ENCODE data around the gene NEURL1. TPM values are rescaled to one million over a fixed set of nuclear protein-coding genes. Genes with fewer than 3 reads are reported as not detected.

NEURL1 gene
- total and polyA plus RNA-seq, 10 of the 15 experiments (the other 5 are each of a cell fraction or from before 2014, with no cell fraction given), result 0.02 to 0.05 (median 0.05) TPM; not detected in 6

DNA sequence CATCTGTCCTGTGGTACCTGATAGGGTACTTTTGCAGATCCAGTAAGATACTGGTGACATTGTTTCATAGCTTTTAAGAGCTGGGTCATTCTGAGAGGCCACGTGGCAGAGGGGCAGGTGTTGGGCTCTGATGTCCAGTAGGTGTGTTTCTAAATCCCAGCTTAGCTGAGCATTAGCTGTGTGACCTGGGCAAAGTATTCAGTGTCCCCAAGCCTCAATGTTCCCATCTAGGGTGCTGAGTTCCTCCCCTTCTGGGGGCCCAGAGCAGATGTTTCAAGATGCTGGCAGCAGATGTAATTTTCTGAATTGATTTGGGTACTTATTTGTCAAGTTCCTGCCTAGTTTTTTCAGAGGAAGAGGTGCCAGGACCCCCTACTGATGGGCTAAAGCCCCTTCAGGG is 52.9 kb downstream of the NEURL1 start:
- ChIA-PET CTCF (interaction anchor here (1.0 to 2.5 kb wide), 4 partner anchors 8 to 628 kb away, joined by 3 to 8 read pairs (median 5); partner anchors contain the start of gene CNNM2), SMC1A (ENCODE audit: uncharacterized antibody, unreplicated experiment) (no interaction called here), POLR2A (no interaction called here), RAD21 (ENCODE audit: unreplicated experiment) (no interaction called here)
- no peak for DNase-seq (ENCODE audit: low read depth, low spot score)
- 0% methylated on average over 1 of the region's 1 CpG for WGBS (ENCODE audit: insufficient coverage, insufficient replicate concordance, low lambda C conversion rate, missing lambda C conversion rate)
- H4K20me1 ChIP-seq (ENCODE audit: control insufficient read depth, insufficient read depth), result no peaks in the 10 kb centered on the region
- no peak for ATAC-seq
- H3K9me3 ChIP-seq (replicated peaks; ENCODE audit: control insufficient read depth, insufficient read depth, low read length), result no peaks in the 10 kb centered on the region
- H2AFZ ChIP-seq (ENCODE audit: control insufficient read depth, low read depth, low read length), result no peak overlapping the region
- H3K4me3 ChIP-seq, result no peak overlapping the region
- no TSS peak for BruUV-seq (replicated peaks)
- H3K4me2 ChIP-seq (ENCODE audit: control insufficient read depth, insufficient read depth), result no peak overlapping the region
- H3K79me2 ChIP-seq (ENCODE audit: control insufficient read depth, insufficient read depth, low read length), result no peaks in the 10 kb centered on the region
- no peak overlapping the region for H3K27ac ChIP-seq (ENCODE audit: control insufficient read depth, insufficient read depth)
- in situ Hi-C loops (cut with MboI), result no loop called here
- no peak for FAIRE-seq
- TF ChIP-seq ATF7 (IDR thresholded peaks at IDR 0.05; ENCODE audit: low read depth) (no peak), EZH2 (IDR thresholded peaks at IDR 0.05; ENCODE audit: borderline replicate concordance, control insufficient read depth, low read depth, low read length) (no peak), CHD4 (IDR thresholded peaks at IDR 0.05) (no peak), SIN3A (IDR thresholded peaks at IDR 0.05; ENCODE audit: low read depth, low read length) (no peak), FOXK2 (IDR thresholded peaks at IDR 0.05) (no peak), BMI1 (IDR thresholded peaks at IDR 0.05; ENCODE audit: borderline replicate concordance) (no peak), PAX8 (IDR thresholded peaks at IDR 0.05) (no peak), GABPA (IDR thresholded peaks at IDR 0.05; ENCODE audit: low read depth) (no peak), RUNX3 (IDR thresholded peaks at IDR 0.05; ENCODE audit: low read length) (no peak)
- TF ChIP-seq, protein P1, sequence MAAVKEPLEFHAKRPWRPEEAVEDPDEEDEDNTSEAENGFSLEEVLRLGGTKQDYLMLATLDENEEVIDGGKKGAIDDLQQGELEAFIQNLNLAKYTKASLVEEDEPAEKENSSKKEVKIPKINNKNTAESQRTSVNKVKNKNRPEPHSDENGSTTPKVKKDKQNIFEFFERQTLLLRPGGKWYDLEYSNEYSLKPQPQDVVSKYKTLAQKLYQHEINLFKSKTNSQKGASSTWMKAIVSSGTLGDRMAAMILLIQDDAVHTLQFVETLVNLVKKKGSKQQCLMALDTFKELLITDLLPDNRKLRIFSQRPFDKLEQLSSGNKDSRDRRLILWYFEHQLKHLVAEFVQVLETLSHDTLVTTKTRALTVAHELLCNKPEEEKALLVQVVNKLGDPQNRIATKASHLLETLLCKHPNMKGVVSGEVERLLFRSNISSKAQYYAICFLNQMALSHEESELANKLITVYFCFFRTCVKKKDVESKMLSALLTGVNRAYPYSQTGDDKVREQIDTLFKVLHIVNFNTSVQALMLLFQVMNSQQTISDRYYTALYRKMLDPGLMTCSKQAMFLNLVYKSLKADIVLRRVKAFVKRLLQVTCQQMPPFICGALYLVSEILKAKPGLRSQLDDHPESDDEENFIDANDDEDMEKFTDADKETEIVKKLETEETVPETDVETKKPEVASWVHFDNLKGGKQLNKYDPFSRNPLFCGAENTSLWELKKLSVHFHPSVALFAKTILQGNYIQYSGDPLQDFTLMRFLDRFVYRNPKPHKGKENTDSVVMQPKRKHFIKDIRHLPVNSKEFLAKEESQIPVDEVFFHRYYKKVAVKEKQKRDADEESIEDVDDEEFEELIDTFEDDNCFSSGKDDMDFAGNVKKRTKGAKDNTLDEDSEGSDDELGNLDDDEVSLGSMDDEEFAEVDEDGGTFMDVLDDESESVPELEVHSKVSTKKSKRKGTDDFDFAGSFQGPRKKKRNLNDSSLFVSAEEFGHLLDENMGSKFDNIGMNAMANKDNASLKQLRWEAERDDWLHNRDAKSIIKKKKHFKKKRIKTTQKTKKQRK (IDR thresholded peaks at IDR 0.05; ENCODE audit: low read depth, low read length), result no peak
- TF ChIP-seq, protein P2, sequence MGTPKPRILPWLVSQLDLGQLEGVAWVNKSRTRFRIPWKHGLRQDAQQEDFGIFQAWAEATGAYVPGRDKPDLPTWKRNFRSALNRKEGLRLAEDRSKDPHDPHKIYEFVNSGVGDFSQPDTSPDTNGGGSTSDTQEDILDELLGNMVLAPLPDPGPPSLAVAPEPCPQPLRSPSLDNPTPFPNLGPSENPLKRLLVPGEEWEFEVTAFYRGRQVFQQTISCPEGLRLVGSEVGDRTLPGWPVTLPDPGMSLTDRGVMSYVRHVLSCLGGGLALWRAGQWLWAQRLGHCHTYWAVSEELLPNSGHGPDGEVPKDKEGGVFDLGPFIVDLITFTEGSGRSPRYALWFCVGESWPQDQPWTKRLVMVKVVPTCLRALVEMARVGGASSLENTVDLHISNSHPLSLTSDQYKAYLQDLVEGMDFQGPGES (IDR thresholded peaks at IDR 0.05), result no peak
- no peak overlapping the region for H3K9ac ChIP-seq (ENCODE audit: control insufficient read depth, insufficient read depth, low read length)
- no peaks in the 10 kb centered on the region; a peak in 1 of 4 replicates for H3K27me3 ChIP-seq (replicated peaks in 1 of 2; ENCODE audit: control insufficient read depth in 2 of 2, insufficient read depth in 2 of 2, low read length in 1 of 2)
- peaks cover 11% of the 10 kb centered on the region for H3K4me1 ChIP-seq (ENCODE audit: control insufficient read depth, insufficient read depth, low read length)
- intact Hi-C loops (cut with micrococcal nuclease; ENCODE audit: unreplicated experiment), result no loop called here
- no peaks in the 10 kb centered on the region for H3K36me3 ChIP-seq (ENCODE audit: control insufficient read depth in 2 of 2, insufficient read depth in 2 of 2, low read length in 1 of 2)

All from GM12878 (cell line).